Inflammatory macrophage treated with lipopolysaccharide for 4 hours (primary cell): ENCODE results near the gene OGG1.
"Not testable (repeated sequence)": the region's sequence is repeated elsewhere in the genome, so short reads cannot be mapped to it uniquely, and the experiment has no call there.

Experiments
- DNase-seq: peaks from one replicate; pipeline ENCODE4 v3.0.0-alpha.2; 2020

Gene OGG1

GRCh38 chr3:9768141-9768775, 18.5 kb downstream of the OGG1 start:
- no peak for DNase-seq

DNA sequence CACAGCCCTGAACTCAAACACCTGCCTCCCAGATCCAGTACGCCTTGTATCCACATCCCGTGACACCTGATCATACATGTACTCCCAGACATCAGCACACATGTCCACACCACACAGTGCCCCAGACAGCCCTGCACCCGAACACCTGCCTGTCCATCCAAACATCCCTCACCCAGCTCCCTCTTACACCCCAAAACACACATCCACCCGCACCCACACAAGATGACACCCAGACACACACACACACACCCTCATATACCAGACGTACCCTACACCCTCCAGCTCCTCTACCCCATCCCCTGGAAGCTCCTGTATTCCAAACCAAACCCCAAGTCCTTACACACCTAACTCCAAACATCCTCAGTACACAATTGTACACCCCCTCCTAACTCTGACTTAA, 19.3 kb downstream of the OGG1 start:
- no peak for DNase-seq

DNA sequence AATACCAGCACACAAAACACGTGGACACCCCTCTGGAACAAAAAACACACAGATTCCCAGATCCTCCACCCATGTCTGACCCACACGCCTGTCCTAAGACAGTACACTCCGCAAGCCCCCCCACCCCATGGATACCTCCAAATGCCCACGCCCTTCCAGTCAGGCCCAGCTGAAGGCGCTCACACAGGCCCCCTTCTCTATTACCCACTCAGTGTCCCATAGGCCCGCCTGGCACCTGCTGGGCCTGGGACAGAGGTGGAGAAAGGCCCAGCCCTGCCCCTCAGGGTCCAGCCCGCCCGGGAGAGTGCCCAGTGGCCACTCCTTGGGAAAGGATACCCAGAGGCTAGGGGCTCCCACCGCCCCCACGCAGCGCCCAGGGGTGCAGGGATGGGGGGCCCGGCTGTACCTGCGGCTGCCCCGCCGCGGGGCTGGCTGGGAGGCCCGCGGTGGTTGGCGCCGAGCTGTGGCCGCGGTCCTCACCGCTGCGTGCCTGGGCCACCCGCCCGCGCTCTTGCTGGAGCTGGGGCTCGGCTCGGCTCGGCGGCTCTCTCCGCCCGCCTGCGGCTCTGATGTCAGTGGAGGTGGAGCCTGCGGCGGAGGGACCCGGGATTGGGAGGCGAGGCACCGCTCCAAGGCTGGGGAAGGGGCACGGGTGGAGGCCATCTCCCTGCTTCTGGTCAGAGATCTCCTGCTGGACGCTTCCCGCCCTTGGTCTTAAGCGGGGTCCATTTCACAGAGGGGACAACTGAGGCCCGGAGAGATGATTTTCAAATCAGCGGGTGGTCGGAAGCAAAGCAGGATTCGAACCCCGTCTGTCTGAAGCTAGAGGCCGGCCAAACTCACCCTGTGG, 19.9 kb downstream of the OGG1 start, which contains the start of gene CAMK1:
Gene CAMK1 (minus strand): TSS at position 522 of the 850 bp plus-strand sequence. CDS start 2,198 bp downstream, outside the sequence.
- peak; percentile 78 for DNase-seq

DNA sequence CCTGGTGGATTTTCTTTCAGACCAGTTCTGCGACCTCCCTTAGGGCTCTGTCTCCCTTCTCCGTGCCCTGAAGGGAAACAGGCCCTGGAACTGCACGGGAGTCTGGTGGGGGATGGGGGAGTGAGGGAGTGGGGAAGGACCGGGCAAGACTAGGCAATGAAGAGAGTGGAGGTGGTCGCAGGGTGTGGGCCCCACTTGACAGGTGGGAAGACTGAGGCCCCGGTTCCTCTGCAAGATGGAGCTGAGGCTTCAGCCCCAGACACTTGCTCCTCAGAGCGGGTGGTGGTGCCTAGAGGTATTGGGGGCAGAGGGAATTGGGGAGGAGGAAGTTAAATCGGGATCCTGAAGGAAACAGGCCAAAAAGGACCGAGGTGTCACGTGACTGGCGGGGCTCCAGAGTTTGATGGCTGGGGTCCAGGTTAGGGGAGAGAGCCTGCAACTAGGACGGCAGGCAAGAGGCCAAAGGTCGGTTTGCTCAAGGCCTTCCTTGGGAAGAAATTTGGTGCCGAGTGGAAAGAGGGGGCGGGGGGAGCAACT, 20.6 kb downstream of the OGG1 start:
- no peak for DNase-seq

GRCh38 chr3:9771007-9771406, 21.3 kb downstream of the OGG1 start:
- not testable (repeated sequence) for DNase-seq

DNA sequence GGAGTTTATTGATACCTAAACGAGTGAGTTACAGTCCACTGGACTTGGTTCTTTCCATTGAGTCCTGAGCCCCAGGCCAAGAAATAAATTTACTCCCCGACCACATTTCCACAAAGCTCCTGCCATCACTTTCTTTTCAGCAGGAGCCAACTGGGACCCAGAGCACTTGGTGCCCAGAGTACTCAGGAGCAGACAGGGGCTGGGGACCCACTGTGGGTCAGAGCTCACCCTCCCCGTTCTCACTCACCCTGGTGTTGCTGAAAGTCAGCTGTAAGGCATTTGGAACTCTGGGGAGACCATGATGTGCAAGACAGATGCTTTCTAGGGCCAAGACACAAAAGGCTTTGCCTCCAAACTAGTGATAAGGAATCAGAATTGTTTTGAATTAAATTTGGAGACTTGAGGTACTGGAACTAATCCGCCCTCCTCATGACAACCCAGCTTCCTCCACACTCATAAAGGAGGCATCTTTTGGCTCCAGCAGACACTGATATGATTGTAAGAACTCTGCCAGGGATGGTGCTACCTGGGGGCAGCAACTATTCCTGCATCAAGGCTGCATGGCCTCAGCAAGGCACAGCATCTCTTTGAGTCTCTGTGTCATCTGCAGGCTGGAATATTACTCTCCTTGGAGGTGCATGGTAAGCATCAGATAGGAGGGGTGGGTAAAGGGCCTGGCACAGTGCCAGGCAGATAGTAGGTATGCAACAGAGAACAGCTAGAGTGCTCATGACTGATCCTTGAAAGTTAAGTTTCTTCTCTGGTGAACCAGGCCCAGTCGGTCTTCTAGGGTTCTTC, 27.3 kb downstream of the OGG1 start:
- DNase-seq, result no peak

DNA sequence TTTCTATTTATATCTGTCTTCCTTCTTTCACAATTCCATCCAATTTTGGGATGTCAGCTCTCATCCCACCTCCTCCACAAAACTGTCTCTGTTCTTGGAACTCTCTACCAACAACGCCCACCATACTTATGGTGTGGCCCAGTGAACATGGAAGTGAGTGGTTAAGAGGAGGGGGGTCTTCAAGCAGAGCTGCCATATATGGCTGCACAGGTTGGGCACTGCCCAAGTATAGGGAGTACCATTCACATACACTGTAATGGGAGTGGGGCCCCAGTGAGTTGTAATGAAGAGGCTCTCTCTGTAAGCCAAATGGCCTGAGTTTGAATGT, 27.9 kb downstream of the OGG1 start:
- DNase-seq, result peak; percentile 29

- peak; percentile 87 for DNase-seq
Observed at GRCh38 chr3:9778143-9779074, 28.7 kb downstream of the OGG1 start.

GRCh38 chr3:9779075-9779593, 29.4 kb downstream of the OGG1 start:
- no peak for DNase-seq

- DNase-seq, result peak; percentile 40
Observed at GRCh38 chr3:9779721-9780457, 30.1 kb downstream of the OGG1 start.

GRCh38 chr3:9780458-9780812, 30.7 kb downstream of the OGG1 start:
- DNase-seq, result no peak

DNA sequence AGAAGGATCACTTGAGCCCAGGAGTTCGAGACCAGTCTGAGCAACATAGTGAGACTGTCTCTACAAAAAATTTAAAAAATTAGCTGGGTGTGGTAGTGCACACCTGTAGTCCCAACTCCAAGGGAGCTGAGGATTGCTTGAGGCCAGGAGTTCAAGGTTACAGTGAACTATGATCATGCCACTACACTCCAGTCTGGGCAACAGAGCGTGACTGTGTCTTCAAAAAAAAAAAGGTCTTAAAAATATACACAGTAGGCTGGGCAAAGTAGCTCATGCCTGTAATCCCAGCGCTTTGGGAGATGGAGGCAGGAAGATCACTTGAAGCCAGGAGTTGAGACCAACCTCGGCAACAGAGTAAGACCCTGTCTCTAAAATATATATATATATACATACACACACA, 31.2 kb downstream of the OGG1 start:
- DNase-seq, result no peak

GRCh38 chr3:9781551-9781950, 31.8 kb downstream of the OGG1 start:
- DNase-seq, result no peak

DNA sequence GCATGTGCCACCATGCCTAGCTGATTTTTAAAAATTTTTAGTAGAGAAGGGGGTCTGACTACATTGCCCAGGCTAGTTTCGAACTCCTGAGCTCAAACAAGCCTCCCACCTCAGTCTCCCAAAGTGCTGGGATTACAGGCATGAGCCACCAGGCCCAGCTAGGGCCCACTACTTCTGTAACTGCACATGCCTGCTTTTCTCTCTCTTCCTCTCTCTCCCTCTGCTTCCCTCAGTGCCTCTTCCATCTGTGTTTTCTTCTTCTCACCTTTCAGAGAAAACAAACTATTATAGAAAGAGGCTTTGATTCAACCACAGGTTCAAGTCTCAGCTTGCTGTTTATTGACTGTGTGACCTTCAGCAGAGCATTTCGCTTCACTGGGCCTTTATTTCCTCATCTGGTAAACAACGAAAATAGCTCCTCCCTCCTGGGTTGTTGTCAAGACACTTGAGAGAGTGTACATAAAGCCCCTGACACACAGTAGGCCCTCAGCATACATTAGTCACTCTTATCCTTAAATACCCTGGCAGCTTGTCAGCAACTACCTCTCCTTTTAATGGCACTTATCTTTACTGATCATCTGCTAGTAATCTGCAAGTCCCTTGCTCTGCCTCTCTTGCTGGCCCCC, 32.3 kb downstream of the OGG1 start:
- no peak for DNase-seq

DNA sequence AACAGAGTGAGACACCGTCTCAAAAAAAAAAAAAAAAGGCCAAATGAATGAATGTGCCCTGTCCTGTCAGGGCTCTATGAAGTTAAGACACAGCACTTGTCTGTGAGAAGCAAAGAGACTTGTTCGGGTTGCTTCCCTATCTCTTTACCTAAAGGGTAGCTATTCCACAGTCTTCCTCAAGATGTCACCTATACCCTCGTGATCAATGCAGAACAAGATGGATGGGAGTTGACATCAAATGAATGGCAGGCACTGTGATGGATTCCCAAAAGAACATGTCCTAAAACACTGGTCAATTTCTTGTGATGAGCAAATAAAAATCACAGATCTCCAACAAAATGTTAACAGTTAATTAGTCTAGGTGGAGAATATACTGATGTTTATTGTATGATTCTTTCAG, 33.0 kb downstream of the OGG1 start:
- DNase-seq, result no peak

GRCh38 chr3:9783954-9784353, 34.2 kb downstream of the OGG1 start:
- no peak for DNase-seq

DNA sequence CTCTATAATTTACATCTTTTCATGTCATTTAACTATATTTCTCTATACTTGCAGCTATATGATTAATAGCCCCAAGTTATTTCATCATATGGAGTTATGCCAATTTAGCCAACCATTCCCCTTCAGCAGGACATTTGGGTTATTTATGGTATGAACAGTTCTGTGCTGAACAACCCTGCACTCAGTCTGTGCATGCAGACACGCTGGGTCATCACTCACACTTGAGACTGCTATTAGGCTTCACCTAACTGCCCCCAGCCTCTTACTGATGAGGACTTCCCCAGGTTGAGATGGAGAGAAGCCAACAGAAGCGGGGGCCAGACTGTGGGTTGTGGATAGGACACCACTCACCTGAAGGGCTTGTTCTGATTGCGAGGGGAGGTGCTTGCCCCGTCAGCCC, 35.2 kb downstream of the OGG1 start:
- no peak for DNase-seq

DNA sequence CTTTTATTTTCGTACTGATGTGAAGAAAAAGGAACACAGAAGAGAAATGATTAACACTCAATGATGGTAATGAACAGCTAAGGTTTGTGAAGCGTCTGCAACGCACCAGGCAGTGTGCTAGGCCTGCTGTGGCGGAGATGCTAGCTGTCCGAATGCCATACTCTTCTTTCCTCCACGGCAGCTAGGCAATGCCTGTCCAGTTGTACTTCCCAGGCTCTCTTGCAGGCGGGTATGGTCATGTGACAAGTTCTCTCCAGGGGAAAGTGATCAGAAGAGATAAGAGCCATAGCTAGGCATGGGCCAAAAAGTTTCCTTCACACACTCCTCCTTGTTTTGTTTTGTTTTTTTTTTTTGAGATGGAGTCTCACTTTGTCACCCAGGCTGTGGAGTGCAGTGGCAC, 35.9 kb downstream of the OGG1 start:
- DNase-seq, result no peak

DNA sequence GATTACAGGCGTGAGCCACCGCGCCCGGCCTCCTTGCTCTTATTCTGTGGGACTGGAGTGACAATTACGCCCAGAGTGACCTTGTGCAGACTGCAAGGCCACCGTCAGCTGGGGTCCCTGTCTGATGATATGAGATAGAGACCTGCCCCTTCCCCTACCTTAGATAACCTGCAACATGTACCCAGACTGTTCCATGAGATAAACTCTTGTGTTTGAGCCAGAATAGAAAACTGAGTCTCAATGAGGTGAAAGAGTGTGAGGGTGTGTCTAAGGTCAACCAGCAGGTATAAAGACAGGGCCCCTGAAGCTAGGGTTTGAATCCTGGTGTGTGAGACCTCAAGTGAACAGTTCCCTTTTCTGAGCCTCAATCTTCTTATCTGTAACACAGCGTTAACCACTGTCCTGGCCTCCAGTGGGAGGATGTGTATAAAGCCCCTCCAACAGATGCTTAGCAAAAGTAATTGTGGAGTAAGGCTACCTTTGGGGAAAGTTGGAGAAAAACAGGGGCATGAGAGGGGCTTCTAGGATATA, 36.5 kb downstream of the OGG1 start:
- DNase-seq, result no peak

DNA sequence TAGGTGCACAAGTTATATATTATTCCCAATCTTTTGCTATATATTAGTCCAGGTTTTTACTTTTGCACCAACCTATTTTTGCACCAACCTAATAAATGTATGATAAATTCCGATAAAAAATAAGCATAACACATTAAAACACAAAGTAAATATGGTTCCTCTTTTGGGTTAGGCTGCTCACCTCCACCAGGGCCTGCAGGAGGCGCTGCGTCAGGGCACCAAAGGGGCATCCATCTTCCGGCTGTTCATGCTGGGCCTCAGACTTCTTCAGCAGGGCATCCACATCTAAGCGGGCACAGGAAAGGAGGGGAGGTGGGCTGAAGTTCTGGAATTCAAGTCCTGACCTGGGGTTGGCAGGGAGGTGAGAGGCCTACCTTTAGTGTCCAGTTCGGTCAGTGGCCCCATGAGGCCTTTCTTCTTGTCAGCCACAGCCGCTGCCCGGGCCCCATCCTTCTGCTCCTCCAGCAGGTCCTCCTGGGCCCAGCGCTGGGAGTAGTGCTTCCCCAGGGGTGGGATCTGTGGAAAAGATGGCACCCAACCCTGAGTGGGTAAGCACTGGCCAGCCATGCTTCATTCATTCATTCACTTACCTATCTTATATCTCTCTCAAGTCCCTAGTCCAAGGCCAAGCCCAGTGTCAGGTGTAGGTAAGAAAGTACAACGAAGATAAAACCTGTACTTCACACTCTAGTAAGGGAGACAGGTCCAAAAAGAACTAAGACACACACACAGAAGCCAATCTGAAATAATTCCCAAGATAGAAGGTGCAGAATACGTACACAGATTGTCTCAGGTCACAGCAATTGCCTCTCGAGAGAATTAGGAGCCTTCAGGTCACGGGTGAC, 37.3 kb downstream of the OGG1 start:
- DNase-seq, result no peak
